ENCODE data around the gene WNT4.

Gene WNT4

DNA sequence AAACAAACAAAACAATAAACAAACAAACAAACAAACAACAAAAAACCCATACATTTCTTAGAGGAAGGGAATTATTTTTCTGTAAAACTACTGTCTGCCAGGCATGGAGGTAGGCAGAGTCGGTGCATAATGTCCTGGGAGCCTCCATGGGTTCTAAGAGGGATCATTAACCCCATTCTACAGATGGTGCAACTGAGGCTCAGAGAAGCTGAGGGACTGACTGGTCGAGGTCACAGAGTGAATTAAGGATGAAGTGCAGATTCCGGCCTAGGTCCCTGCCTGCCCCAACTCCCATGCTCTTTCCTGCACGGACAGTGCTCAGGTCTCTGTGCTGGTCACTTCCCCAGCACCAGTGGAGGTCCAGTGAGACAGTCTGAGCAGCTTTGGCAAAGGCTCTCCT is 15.8 kb upstream of the WNT4 start:
- no peak for DNase-seq (ENCODE audit: extremely low spot score)
- CTCF ChIA-PET, result no interaction called here
- no peak for TF ChIP-seq ARNT (IDR thresholded peaks at IDR 0.05)
- no peak for TF ChIP-seq ELF4 (IDR thresholded peaks at IDR 0.05)
- no peak for TF ChIP-seq HDGF (IDR thresholded peaks at IDR 0.05; ENCODE audit: borderline replicate concordance)
- TF ChIP-seq, protein P1, sequence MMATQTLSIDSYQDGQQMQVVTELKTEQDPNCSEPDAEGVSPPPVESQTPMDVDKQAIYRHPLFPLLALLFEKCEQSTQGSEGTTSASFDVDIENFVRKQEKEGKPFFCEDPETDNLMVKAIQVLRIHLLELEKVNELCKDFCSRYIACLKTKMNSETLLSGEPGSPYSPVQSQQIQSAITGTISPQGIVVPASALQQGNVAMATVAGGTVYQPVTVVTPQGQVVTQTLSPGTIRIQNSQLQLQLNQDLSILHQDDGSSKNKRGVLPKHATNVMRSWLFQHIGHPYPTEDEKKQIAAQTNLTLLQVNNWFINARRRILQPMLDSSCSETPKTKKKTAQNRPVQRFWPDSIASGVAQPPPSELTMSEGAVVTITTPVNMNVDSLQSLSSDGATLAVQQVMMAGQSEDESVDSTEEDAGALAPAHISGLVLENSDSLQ (IDR thresholded peaks at IDR 0.05), result no peak
- POLR2A ChIA-PET, result no interaction called here

DNA sequence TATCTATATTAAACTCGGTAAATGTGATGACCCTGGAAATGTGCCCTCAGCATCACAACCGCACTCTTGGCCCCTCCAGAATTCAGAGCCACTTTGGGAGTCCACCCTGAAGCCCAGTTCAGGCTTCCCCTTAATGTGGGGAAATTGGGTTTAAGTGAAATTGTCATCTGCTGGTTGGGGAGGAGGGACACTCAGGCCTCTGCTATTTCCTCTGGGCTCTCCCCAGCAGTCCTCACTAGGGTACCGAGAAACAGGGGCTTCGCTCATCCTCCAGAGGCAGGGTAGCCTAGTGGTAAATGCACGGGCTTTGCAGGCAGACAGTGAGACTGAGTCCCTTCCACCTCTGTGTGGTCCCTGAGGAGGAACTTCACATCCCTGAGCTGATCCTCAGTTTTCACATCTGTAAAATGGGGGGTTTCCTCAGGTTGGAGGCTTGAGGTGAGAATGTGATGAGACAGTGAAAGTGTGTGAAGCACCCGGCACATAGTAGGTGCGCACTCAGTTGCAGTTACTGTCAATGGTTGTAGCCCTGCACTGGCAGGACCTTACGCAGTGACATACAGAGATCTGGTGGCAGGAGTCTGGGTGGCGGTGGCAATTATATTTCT is 14.6 kb upstream of the WNT4 start:
- no peak for DNase-seq (ENCODE audit: extremely low spot score)
- ChIA-PET CTCF (no interaction called here), POLR2A (no interaction called here)
- TF ChIP-seq CTBP1 (IDR thresholded peaks at IDR 0.05; ENCODE audit: borderline replicate concordance) (no peak), FOXM1 (IDR thresholded peaks at IDR 0.05; ENCODE audit: borderline replicate concordance) (no peak), LEF1 (IDR thresholded peaks at IDR 0.05; ENCODE audit: borderline replicate concordance) (no peak), FOXK2 (IDR thresholded peaks at IDR 0.05) (no peak), L3MBTL2 (conservative IDR thresholded peaks at IDR 0.05) (no peak), SP1 (IDR thresholded peaks at IDR 0.05) (no peak), FOXA1 (IDR thresholded peaks at IDR 0.05) (no peak), ARNT (IDR thresholded peaks at IDR 0.05) (no peak)
- TF ChIP-seq, protein P1 (IDR thresholded peaks at IDR 0.05), result no peak

DNA sequence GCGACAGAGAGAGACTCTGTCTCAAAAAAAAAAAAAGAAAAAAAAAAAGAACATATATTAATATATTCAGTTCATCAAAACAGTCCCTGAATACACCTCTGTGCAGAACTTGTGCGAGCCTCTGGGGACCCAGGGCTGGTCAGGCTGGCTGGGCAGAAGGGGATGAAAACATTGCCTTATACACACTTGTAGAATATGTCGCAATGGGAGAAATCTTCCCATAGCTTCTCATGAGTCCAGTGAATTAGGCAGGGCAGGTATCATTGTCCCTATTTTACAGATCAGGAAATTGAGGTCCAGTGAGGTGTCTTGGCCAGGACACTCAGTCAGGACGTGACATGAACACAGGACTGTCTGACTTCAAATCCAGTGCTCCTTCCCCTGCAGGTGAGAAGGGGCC is 12.6 kb upstream of the WNT4 start:
- CTCF ChIA-PET, result no interaction called here
- TF ChIP-seq SUZ12 (IDR thresholded peaks at IDR 0.05) (no peak), SP1 (IDR thresholded peaks at IDR 0.05) (no peak), TARDBP (IDR thresholded peaks at IDR 0.05) (no peak), ARNT (IDR thresholded peaks at IDR 0.05) (no peak), HDGF (IDR thresholded peaks at IDR 0.05; ENCODE audit: borderline replicate concordance) (no peak), FOXM1 (IDR thresholded peaks at IDR 0.05; ENCODE audit: borderline replicate concordance) (no peak), ELF4 (IDR thresholded peaks at IDR 0.05) (no peak)

DNA sequence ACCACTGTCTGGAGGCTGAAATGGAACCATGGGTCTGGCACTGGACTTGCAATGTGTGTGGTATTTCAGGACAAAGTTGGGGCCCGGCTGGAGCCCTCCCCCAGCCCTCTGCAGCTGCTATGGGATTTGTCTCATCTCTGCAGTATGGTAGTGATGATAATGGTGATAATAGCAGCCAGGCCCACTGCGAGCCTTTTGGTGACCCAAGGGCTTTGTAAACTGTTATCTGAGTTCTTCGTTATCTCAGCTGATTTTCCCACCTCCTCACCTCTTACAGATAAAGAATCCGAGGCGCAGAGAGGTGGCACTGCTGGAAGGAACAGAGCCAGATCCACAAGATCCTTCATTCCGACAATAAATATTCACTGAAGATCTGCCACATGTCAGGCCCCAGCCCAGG is 11.7 kb upstream of the WNT4 start:
- POLR2A ChIA-PET, result no interaction called here
- no peak for DNase-seq (ENCODE audit: extremely low spot score)
- CTCF ChIA-PET, result no interaction called here
- TF ChIP-seq NFRKB (IDR thresholded peaks at IDR 0.05) (no peak), HDGF (IDR thresholded peaks at IDR 0.05; ENCODE audit: borderline replicate concordance) (no peak), BHLHE40 (IDR thresholded peaks at IDR 0.05; ENCODE audit: borderline replicate concordance) (no peak), TARDBP (IDR thresholded peaks at IDR 0.05) (no peak)

More for the DNA sequence above, 12.6 kb upstream of the WNT4 start:
- DNase-seq (ENCODE audit: extremely low spot score), result no peak
- POLR2A ChIA-PET, result no interaction called here

DNA sequence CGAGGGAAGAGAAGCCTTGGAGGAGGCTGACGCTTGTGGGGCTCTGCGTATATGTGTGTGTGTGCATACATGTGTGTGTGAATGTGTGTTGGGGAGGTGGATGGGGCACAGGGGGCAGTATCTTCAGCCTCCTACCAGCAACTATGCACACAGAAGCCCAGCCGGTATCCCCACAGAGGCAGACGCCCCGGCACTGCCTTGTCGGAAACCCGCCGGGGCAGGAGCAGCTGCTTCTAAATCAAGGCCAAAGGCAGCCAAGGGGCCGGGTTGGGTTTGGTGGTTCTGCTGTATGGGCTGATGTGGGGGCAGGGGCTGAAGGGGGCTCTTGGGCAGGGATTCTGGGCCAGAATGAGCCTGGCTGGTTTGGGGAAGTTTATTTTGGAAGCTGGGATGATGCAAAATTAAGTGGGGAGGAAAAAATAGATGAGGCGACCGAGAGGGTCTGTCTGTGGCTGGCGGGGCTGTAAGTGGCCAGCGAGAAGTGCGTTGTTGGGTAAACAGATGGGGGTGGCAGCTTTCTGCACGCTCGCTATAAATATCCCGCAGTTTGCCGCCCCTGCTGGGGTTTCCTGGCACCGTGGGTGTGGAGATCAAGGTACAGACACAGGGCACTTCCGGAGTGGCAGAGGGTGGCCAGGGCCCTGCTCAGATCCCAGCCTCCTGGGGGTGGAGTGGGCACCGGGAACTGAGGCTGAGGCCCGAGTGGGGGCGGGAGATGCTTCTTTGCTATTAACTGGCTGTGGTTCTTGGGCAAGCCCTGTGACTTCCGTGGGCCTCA is 11.0 kb upstream of the WNT4 start:
- ChIA-PET POLR2A (no interaction called here), CTCF (no interaction called here)
- DNase-seq (ENCODE audit: extremely low spot score), result no peak
- TF ChIP-seq ARNT (IDR thresholded peaks at IDR 0.05), result no peak
- no peak for TF ChIP-seq FOXM1 (IDR thresholded peaks at IDR 0.05; ENCODE audit: borderline replicate concordance)
- TF ChIP-seq ZNF384 (IDR thresholded peaks at IDR 0.05), result no peak
- TF ChIP-seq CTBP1 (IDR thresholded peaks at IDR 0.05; ENCODE audit: borderline replicate concordance), result no peak
- TF ChIP-seq SUZ12 (IDR thresholded peaks at IDR 0.05), result no peak
- TF ChIP-seq SP1 (IDR thresholded peaks at IDR 0.05), result no peak
- TF ChIP-seq L3MBTL2 (conservative IDR thresholded peaks at IDR 0.05), result no peak
- no peak for TF ChIP-seq HDGF (IDR thresholded peaks at IDR 0.05; ENCODE audit: borderline replicate concordance)
- no peak for TF ChIP-seq NFRKB (IDR thresholded peaks at IDR 0.05)
- TF ChIP-seq FOXK2 (IDR thresholded peaks at IDR 0.05), result no peak
- TF ChIP-seq FOXA1 (IDR thresholded peaks at IDR 0.05), result no peak
- TF ChIP-seq, protein P1 (IDR thresholded peaks at IDR 0.05), result no peak
- TF ChIP-seq TARDBP (IDR thresholded peaks at IDR 0.05), result no peak
- no peak for TF ChIP-seq BHLHE40 (IDR thresholded peaks at IDR 0.05; ENCODE audit: borderline replicate concordance)

DNA sequence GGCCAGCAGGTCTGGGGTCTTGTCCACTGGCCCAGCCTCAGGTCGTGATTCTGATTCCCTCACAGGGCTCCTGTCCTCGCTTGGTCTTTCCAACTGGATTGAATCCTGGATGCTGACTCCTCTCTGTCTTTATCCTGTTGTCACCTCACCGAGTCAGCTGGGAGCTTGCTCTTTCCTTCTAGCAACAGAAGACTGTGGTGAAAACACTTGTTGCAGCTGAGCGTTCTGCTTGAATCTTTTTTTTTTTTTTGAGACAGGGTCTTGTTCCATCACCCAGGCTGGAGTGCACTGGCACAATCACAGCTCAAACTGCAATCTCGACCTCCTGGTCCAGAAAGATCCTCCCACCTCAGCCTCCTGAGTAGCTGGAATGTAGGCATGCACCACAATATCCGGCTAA is 8.0 kb upstream of the WNT4 start:
- no peak for TF ChIP-seq TARDBP (IDR thresholded peaks at IDR 0.05)
- TF ChIP-seq CTBP1 (IDR thresholded peaks at IDR 0.05; ENCODE audit: borderline replicate concordance), result no peak
- no peak for TF ChIP-seq SUZ12 (IDR thresholded peaks at IDR 0.05)
- TF ChIP-seq L3MBTL2 (conservative IDR thresholded peaks at IDR 0.05), result no peak
- no peak for TF ChIP-seq FOXA1 (IDR thresholded peaks at IDR 0.05)
- no peak for TF ChIP-seq FOXM1 (IDR thresholded peaks at IDR 0.05; ENCODE audit: borderline replicate concordance)
- TF ChIP-seq HDGF (IDR thresholded peaks at IDR 0.05; ENCODE audit: borderline replicate concordance), result no peak
- no peak for TF ChIP-seq BHLHE40 (IDR thresholded peaks at IDR 0.05; ENCODE audit: borderline replicate concordance)
- no peak for TF ChIP-seq SP1 (IDR thresholded peaks at IDR 0.05)
- no peak for TF ChIP-seq ELF4 (IDR thresholded peaks at IDR 0.05)
- no peak for TF ChIP-seq LEF1 (IDR thresholded peaks at IDR 0.05; ENCODE audit: borderline replicate concordance)
- TF ChIP-seq, protein P1 (IDR thresholded peaks at IDR 0.05), result no peak
- TF ChIP-seq FOXK2 (IDR thresholded peaks at IDR 0.05), result no peak
- TF ChIP-seq ZNF384 (IDR thresholded peaks at IDR 0.05), result no peak
- no peak for TF ChIP-seq NFRKB (IDR thresholded peaks at IDR 0.05)
- no peak for TF ChIP-seq ARNT (IDR thresholded peaks at IDR 0.05)
- CTCF ChIA-PET, result no interaction called here
- no peak for DNase-seq (ENCODE audit: extremely low spot score)
- POLR2A ChIA-PET, result no interaction called here

Data from HEK293T (cell line).